ENCODE measurements around the gene ITGB1. TPM values are rescaled to one million over a fixed set of nuclear protein-coding genes. Genes with fewer than 3 reads are reported as not detected.

The ITGB1 gene
- total RNA-seq, 1 experiment from 2014 or later: 282 TPM

DNA sequence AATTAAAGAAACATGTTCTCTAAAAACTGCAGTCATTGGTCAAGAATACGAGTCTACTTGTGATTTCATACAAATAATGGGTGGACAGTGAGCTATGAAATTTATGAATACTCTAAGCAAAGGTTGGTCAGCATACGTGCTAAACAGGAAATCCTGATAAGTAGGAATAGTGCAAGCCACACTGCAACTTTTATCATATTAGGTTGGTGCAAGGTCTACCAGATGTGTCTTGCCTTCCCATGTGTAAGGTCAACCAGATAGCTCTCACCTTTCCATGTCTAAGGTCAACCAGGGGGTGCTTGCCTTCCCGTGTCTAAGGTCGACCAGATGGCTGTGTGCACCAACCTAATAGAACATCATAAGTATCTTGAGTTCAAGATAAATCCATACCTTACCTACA is 2.0 kb upstream of the ITGB1 start:
- intact Hi-C loops (cut with micrococcal nuclease; ENCODE audit: unreplicated experiment): no loop called here
- no peaks in the 10 kb centered on the region for H3K36me3 ChIP-seq (ENCODE audit: insufficient read depth, low read length, poor library complexity, severe bottlenecking)
- H3K4me1 ChIP-seq (ENCODE audit: insufficient read depth, low read length, poor library complexity, severe bottlenecking): peaks cover 32% of the 10 kb centered on the region
- H3K9me3 ChIP-seq (ENCODE audit: low read depth, low read length, poor library complexity, severe bottlenecking): no peaks in the 10 kb centered on the region
- ChIA-PET CTCF (interaction anchor here (1.0 kb wide), 1 partner anchor 49 kb away, joined by 3 read pairs; no protein-coding TSS in a partner anchor), POLR2A (ENCODE audit: low non-redundant PET) (no interaction called here)
- no peak for DNase-seq (ENCODE audit: low spot score)
- H3K27me3 ChIP-seq (replicated peaks; ENCODE audit: insufficient read depth, low read depth, low read length, poor library complexity): no peaks in the 10 kb centered on the region
- peak overlapping the region; percentile 93 for H3K4me3 ChIP-seq (ENCODE audit: low read depth, low read length, poor library complexity, severe bottlenecking)
- no TSS peak for BruUV-seq (replicated peaks)
- TF ChIP-seq EZH2 (IDR thresholded peaks at IDR 0.05; ENCODE audit: borderline replicate concordance, low read depth, low read length, poor library complexity, severe bottlenecking): no peak
- TF ChIP-seq, protein P1, sequence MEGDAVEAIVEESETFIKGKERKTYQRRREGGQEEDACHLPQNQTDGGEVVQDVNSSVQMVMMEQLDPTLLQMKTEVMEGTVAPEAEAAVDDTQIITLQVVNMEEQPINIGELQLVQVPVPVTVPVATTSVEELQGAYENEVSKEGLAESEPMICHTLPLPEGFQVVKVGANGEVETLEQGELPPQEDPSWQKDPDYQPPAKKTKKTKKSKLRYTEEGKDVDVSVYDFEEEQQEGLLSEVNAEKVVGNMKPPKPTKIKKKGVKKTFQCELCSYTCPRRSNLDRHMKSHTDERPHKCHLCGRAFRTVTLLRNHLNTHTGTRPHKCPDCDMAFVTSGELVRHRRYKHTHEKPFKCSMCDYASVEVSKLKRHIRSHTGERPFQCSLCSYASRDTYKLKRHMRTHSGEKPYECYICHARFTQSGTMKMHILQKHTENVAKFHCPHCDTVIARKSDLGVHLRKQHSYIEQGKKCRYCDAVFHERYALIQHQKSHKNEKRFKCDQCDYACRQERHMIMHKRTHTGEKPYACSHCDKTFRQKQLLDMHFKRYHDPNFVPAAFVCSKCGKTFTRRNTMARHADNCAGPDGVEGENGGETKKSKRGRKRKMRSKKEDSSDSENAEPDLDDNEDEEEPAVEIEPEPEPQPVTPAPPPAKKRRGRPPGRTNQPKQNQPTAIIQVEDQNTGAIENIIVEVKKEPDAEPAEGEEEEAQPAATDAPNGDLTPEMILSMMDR (conservative IDR thresholded peaks at IDR 0.05; ENCODE audit: low read depth, low read length): no peak
- H3K27ac ChIP-seq (ENCODE audit: low read depth, low read length, poor library complexity, severe bottlenecking): peak overlapping the region; percentile 99

GRCh38 chr10:32959006-32959920 is 1.2 kb upstream of the ITGB1 start:
- DNase-seq (ENCODE audit: low spot score): peak; percentile 34
- H3K36me3 ChIP-seq (ENCODE audit: insufficient read depth, low read length, poor library complexity, severe bottlenecking): no peaks in the 10 kb centered on the region
- CTCF ChIA-PET: interaction anchor here (1.0 kb wide), 1 partner anchor 50 kb away, joined by 3 read pairs; no protein-coding TSS in a partner anchor
- TSS peak; percentile 76 for BruUV-seq (replicated peaks)
- no peaks in the 10 kb centered on the region for H3K9me3 ChIP-seq (ENCODE audit: low read depth, low read length, poor library complexity, severe bottlenecking)
- H3K27me3 ChIP-seq (replicated peaks; ENCODE audit: insufficient read depth, low read depth, low read length, poor library complexity): no peaks in the 10 kb centered on the region
- POLR2A ChIA-PET (ENCODE audit: low non-redundant PET): interaction anchor here (0.7 kb wide), 1 partner anchor 46 kb away, joined by 3 read pairs; no protein-coding TSS in a partner anchor
- TF ChIP-seq, protein P1 (conservative IDR thresholded peaks at IDR 0.05; ENCODE audit: low read depth, low read length): no peak
- TF ChIP-seq EZH2 (IDR thresholded peaks at IDR 0.05; ENCODE audit: borderline replicate concordance, low read depth, low read length, poor library complexity, severe bottlenecking): no peak
- H3K27ac ChIP-seq (ENCODE audit: low read depth, low read length, poor library complexity, severe bottlenecking): peak overlapping the region; percentile 99
- H3K4me3 ChIP-seq (ENCODE audit: low read depth, low read length, poor library complexity, severe bottlenecking): peak overlapping the region; percentile 93
- H3K4me1 ChIP-seq (ENCODE audit: insufficient read depth, low read length, poor library complexity, severe bottlenecking): peaks cover 36% of the 10 kb centered on the region
- intact Hi-C loops (cut with micrococcal nuclease; ENCODE audit: unreplicated experiment): loop anchor here (2.0 kb wide), 1 partner anchor 44 kb away; no protein-coding TSS in a partner anchor

- ChIA-PET CTCF (interaction anchor here (0.6 kb wide), 1 partner anchor 50 kb away, joined by 4 read pairs; no protein-coding TSS in a partner anchor), POLR2A (ENCODE audit: low non-redundant PET) (no interaction called here)
- BruUV-seq (replicated peaks): no TSS peak
- no peaks in the 10 kb centered on the region for H3K9me3 ChIP-seq (ENCODE audit: low read depth, low read length, poor library complexity, severe bottlenecking)
- no peak for TF ChIP-seq EZH2 (IDR thresholded peaks at IDR 0.05; ENCODE audit: borderline replicate concordance, low read depth, low read length, poor library complexity, severe bottlenecking)
- TF ChIP-seq, protein P1 (conservative IDR thresholded peaks at IDR 0.05; ENCODE audit: low read depth, low read length): no peak
- DNase-seq (ENCODE audit: low spot score): peak; percentile 63
- H3K4me1 ChIP-seq (ENCODE audit: insufficient read depth, low read length, poor library complexity, severe bottlenecking): peaks cover 45% of the 10 kb centered on the region
- no peaks in the 10 kb centered on the region for H3K36me3 ChIP-seq (ENCODE audit: insufficient read depth, low read length, poor library complexity, severe bottlenecking)
- peak overlapping the region; percentile 93 for H3K4me3 ChIP-seq (ENCODE audit: low read depth, low read length, poor library complexity, severe bottlenecking)
- H3K27ac ChIP-seq (ENCODE audit: low read depth, low read length, poor library complexity, severe bottlenecking): peak overlapping the region; percentile 99
- intact Hi-C loops (cut with micrococcal nuclease; ENCODE audit: unreplicated experiment): loop anchor here (2.0 kb wide), 1 partner anchor 45 kb away; no protein-coding TSS in a partner anchor
- no peaks in the 10 kb centered on the region for H3K27me3 ChIP-seq (replicated peaks; ENCODE audit: insufficient read depth, low read depth, low read length, poor library complexity)
Observed at GRCh38 chr10:32957341-32958084, 517 bp downstream of the ITGB1 start.

All from A673 (cell line).